Measurements from ENCODE around the gene KIAA1671. TPM values are rescaled to one million over a fixed set of nuclear protein-coding genes. Genes with fewer than 3 reads are reported as not detected.

The KIAA1671 gene
- total and polyA plus RNA-seq, 10 donors, result 0.72 to 11.9 (median 8.2) TPM

- H3K4me1 ChIP-seq, result peaks cover 0 to 11% (median 0%) of the 10 kb centered on the region in 6 donors
- WGBS, 5 donors, result 95 to 97% (median 96%) methylated on average over 14 of the region's 14 CpGs
- no peak overlapping the region for H3K27ac ChIP-seq
Measured at GRCh38 chr22:25122136-25122764, 169.7 kb downstream of the KIAA1671 start.

GRCh38 chr22:25123677-25124076 lies 171.2 kb downstream of the KIAA1671 start:
- TF ChIP-seq CTCF (IDR thresholded peaks at IDR 0.05 in 8 of 11, conservative IDR thresholded peaks at IDR 0.05 in 3 of 11) (no peak), POLR2A (IDR thresholded peaks at IDR 0.05) (no peak), POLR2AphosphoS5 (IDR thresholded peaks at IDR 0.05) (no peak)
- no peak overlapping the region for H3K4me3 ChIP-seq
- peaks cover 0 to 3% (median 0%) of the 10 kb centered on the region in 7 donors for H3K27me3 ChIP-seq (replicated peaks in 1 of 7)
- peaks cover 0 to 11% (median 0%) of the 10 kb centered on the region in 6 donors for H3K4me1 ChIP-seq
- WGBS, 5 donors, result 89 to 93% (median 92%) methylated on average over 3 of the region's 3 CpGs
- intact Hi-C loops (cut with DNase I; ENCODE audit: low total_unique reads), result no loop called here
- H3K27ac ChIP-seq, result no peak overlapping the region
- peaks cover 0 to 5% (median 0%) of the 10 kb centered on the region in 8 donors for H3K9me3 ChIP-seq
- H3K36me3 ChIP-seq, result no peaks in the 10 kb centered on the region
- DNase-seq, result no peak

More at GRCh38 chr22:25122136-25122764, 169.7 kb downstream of the KIAA1671 start:
- no peak overlapping the region for H3K4me3 ChIP-seq
- no peaks in the 10 kb centered on the region for H3K36me3 ChIP-seq
- peaks cover 0 to 3% (median 0%) of the 10 kb centered on the region in 7 donors for H3K27me3 ChIP-seq (replicated peaks in 1 of 7)
- H3K9me3 ChIP-seq, result peaks cover 0 to 5% (median 0%) of the 10 kb centered on the region in 8 donors
- intact Hi-C loops (cut with DNase I; ENCODE audit: low total_unique reads), result no loop called here
- TF ChIP-seq POLR2A (IDR thresholded peaks at IDR 0.05), result no peak
- no peak for TF ChIP-seq CTCF (IDR thresholded peaks at IDR 0.05 in 8 of 11, conservative IDR thresholded peaks at IDR 0.05 in 3 of 11)
- TF ChIP-seq POLR2AphosphoS5 (IDR thresholded peaks at IDR 0.05), result no peak
- DNase-seq, result no peak

DNA sequence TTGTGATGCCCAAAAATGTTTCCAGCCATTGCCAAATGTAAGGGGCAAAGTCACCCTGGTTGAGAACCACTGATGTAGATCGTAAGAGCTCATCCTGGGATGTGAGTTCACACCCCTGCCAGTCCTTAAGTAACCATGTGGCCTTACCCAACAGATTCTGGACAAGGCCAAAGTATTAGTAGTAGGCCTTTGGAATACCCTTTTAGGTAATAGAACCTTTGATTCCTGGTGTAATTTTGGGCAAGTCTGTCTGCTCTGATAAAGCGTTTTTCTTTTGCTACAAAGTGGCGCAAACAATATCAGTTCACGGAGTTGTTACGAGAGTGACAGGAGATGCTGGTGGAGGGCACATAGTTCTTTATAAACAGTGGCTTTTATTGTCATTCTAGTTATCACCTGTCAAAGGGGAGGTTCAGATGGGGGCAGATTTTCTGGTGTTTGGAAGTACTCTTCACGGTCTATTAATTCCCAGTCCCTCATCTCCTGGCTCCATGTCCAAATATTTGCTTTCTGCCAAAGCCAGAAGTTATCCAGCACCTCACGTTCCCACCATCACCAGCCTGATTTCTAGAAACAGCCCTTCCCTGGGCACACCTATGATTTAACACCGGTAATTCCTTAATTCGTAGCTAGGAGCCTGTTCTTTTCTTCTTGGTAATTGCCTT lies 173.3 kb downstream of the KIAA1671 start:
- Histone ChIP-seq H3K4me1 (peaks cover 0 to 2% (median 0%) of the 10 kb centered on the region in 6 donors), H3K36me3 (no peaks in the 10 kb centered on the region), H3K9me3 (peaks cover 0 to 5% (median 0%) of the 10 kb centered on the region in 8 donors), H3K4me3 (no peak overlapping the region), H3K27ac (no peak overlapping the region), H3K27me3 (replicated peaks in 1 of 7) (peaks cover 0 to 3% (median 0%) of the 10 kb centered on the region in 7 donors)
- no peak for DNase-seq
- no peak for TF ChIP-seq POLR2AphosphoS5 (IDR thresholded peaks at IDR 0.05)
- no peak for TF ChIP-seq POLR2A (IDR thresholded peaks at IDR 0.05)
- no peak for TF ChIP-seq CTCF (IDR thresholded peaks at IDR 0.05 in 8 of 11, conservative IDR thresholded peaks at IDR 0.05 in 3 of 11)
- intact Hi-C loops (cut with DNase I; ENCODE audit: low total_unique reads), result no loop called here
- WGBS, 5 donors, result 88 to 95% (median 90%) methylated on average over 9 of the region's 9 CpGs

DNA sequence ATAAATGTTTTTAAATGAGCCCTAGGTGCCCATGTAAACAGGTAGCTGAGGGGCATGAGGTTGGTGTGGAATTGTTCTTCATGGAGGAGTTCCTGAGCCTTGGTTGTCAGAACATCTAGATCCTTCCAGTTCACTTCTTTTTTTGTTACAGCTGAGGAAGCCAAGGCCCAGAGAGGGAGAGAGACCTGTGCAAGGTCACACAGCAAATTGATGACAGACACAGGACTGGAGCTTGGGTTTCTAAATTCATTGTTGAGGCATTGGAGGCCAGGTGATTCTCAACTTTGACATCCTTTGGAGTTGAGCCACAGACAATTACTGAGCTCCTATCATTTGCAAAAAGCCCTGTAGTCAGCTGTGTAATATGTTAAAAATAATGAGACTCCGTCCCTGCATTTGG lies 174.0 kb downstream of the KIAA1671 start:
- Histone ChIP-seq H3K27ac (no peak overlapping the region), H3K4me1 (no peaks in the 10 kb centered on the region), H3K9me3 (peaks cover 0 to 5% (median 0%) of the 10 kb centered on the region in 8 donors), H3K27me3 (replicated peaks in 1 of 7) (peaks cover 0 to 3% (median 0%) of the 10 kb centered on the region in 7 donors), H3K4me3 (no peak overlapping the region), H3K36me3 (no peaks in the 10 kb centered on the region)
- DNase-seq, result no peak
- TF ChIP-seq CTCF (IDR thresholded peaks at IDR 0.05 in 8 of 11, conservative IDR thresholded peaks at IDR 0.05 in 3 of 11) (no peak), POLR2A (IDR thresholded peaks at IDR 0.05) (no peak), POLR2AphosphoS5 (IDR thresholded peaks at IDR 0.05) (no peak)
- intact Hi-C loops (cut with DNase I; ENCODE audit: low total_unique reads), result no loop called here
- 76 to 93% (median 83%) methylated on average over 1 of the region's 1 CpG for WGBS, 5 donors

Measured in spleen (tissue), 11 donors.